GM12801 (cell line): ENCODE measurements around the gene TBXAS1.

ENCODE experiments used
- TF ChIP-seq, protein P1 (sequence below): IDR thresholded peaks from one replicate; pipeline ENCODE4 v1.5.1; 2011; ENCODE audit warnings: control low read depth; ENCODE audit not compliant: insufficient read length; ENCODE audit errors: extremely low read depth

Gene TBXAS1

DNA sequence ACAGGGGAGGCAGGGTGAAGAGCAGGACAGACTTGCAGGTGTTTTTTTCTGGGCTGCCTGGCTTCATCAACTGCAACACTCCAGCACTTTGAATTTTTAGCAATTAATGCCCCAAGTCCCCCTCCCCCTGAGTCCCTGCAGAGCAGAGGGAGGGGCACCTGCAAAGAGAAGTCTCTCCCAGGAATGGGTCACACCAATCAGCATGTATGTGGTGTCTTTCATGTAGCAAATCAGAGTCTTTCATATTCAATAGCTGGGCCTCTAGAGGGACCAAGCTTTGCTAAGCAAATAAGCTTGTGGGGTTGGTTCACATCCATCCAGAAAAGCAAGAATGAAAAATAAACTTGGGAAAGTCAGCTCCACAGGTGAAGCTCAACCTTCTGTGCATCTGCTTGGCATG, 143.0 kb downstream of the TBXAS1 start:
- TF ChIP-seq, protein P1, sequence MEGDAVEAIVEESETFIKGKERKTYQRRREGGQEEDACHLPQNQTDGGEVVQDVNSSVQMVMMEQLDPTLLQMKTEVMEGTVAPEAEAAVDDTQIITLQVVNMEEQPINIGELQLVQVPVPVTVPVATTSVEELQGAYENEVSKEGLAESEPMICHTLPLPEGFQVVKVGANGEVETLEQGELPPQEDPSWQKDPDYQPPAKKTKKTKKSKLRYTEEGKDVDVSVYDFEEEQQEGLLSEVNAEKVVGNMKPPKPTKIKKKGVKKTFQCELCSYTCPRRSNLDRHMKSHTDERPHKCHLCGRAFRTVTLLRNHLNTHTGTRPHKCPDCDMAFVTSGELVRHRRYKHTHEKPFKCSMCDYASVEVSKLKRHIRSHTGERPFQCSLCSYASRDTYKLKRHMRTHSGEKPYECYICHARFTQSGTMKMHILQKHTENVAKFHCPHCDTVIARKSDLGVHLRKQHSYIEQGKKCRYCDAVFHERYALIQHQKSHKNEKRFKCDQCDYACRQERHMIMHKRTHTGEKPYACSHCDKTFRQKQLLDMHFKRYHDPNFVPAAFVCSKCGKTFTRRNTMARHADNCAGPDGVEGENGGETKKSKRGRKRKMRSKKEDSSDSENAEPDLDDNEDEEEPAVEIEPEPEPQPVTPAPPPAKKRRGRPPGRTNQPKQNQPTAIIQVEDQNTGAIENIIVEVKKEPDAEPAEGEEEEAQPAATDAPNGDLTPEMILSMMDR: no peak

DNA sequence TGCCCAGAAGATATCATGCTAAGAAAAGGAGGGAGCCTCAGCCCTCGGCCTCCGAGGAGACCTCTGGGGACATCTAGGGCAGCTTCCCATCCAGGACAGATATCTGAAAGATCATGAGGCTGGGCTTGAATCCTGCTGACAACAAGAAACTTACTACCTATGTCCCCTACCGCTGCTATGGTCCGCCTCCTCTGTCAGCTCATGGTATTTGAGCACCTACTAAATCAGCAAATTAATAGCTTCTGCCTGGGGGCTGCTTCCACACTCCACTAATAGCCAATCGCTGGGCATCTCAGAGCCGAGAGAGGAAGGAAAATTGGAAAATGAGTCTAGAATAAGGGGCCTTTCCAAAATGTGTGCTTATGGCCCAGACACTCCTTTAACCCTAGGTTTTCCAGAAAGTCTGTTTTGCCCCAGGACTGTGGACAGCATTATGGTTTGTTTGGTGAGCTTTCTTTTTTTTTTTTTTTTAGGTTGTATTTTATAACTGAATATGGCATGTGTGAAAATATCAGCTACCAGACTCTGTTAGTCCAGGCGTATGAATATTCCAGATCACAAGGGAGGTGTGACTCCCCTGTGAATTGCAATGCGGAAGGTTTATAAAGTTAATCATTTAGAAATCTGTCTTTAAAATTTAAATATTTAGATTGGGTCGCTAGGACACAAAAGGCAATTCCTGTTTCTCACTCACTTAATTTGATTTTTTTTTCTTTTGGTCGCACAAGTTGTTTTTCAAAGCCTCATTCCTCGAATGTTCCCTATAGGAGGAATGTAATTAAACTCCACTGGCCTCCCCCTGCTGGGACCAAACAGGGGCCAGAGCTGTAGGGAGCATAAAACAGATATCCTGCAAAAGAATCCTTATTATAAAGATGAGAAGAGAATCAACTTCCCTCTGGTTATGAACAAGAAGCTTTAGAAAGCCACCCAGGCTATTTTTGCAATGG, 144.3 kb downstream of the TBXAS1 start:
- TF ChIP-seq, protein P1: no peak

DNA sequence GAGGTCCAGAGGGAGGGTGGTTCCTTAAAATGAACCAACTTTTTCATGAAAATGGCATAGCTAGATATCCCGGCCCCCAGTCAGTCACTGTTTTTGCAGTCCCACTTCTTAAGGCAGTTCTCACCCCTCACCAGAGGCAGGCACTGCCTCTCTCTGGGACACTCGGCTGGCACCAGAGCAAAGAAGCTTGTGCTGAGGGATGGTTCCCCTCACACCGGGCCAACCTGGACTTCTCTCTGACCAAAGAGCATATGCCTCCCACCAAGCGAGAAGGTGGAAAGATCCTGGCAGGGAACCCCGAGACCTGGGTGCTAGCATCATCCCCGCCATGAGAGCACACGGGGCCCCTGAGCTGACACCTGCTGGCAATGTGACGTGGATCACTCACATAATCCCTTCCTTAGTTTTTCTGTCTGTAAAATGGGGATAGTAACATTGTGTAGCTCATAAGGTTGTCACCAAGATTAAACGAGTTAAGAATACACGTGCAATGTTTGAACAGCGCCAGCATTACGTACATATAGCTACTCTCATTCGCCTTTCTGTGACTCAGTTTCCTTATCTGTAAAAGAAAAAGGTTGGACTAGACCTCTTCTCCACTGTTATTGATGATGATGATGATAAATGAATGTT, 145.2 kb downstream of the TBXAS1 start:
- TF ChIP-seq, protein P1: no peak

DNA sequence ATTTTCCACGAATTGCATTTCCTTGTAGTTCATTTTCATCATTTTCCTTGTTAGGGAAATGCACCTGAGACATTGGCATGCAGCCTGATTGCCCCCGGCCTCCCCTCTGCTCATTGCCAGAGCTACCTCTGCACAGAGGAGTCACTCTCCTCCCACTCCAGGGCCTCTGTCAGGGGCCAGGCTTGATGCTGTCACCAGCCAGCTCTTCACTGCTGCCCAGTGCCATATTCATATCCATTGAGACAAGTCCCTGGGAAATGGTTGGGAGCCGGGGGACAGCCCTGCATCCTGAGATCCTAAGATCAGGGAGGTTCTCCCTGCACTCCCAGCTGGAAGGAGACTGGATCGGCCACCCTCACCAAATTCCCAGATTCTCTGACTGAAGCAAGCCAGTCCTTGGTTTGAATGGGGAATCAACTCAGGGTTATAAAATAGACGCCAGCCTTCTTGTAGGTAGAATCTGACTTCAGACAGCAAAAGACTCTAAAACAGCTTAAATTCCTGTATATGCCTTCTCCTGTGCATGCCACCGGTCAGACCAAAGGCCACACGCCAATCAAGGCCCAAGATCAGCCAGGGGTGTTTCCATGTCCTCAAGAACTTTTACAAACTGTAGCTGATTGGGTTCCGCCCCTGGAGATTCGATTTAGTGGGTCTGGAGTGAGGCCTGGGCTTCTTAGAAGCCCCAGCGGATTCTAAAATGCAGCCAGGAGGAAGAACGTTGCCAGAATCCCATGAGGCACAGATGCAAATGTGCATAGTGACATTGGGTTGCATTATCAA, 147.2 kb downstream of the TBXAS1 start:
- TF ChIP-seq, protein P1: no peak

DNA sequence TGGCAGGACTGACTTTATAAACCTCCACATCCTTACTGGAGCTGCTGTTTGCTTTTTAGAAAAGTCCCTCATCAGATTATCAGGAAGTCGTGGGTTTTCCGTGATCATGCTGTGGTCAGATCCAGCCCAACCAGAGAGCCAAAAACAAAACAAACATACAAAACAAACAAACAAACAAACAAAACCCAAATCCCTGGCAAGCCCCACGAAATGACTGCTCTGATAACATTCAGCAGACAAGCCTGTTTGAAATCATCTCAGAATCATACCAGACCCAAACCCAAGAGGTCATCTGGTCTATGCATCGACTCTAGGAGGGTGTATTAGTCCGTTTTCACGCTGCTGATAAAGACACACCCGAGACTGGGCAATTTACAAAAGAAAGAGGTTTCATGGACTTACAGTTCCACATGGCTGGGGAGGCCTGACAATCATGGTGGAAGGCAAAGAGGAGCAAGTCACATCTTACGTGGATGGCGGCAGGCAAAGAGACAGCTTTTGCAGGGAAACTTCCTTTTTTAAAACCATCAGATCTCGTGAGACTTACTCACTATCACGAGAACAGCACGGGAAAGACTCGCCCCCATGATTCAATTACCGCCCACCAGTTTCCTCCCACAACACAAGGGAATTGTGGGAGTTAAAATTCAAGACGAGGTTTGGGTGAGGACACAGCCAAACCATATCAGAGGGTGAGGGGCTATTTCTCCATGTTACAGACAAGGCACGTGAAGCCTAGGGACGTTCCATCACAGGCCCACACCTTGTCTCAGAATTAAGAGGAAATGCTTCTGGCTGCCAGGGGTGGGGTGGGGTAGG, 148.0 kb downstream of the TBXAS1 start:
- TF ChIP-seq, protein P1: no peak

DNA sequence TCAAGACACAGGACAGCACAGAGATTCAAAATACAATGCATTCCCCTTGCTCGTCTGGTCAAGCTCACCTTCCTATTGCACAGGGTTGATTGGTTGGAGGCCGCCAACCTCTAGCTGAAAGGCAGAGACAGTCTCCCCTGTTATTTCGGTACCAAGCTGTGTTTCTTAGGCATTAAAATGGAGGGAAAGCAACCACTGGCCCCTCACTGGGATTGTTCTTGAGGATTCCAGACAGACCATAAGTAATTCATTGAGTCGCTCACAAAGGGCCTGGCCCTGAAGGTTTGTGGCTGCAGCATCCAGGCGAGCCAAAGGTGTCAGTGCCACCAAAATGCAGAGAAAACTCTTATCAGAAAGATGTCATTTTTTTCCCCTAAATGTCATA, 152.4 kb downstream of the TBXAS1 start:
- TF ChIP-seq, protein P1: no peak
